HG03457 (cell line): ENCODE data around the gene MSANTD1.

Source experiments
- ATAC-seq: cut with Tn5 transposase; IDR thresholded peaks from one replicate; pipeline ENCODE4 v1.9.1; 2021; ENCODE audit warnings: moderate number of reproducible peaks; ENCODE audit not compliant: unreplicated experiment

MSANTD1 gene

GRCh38 chr4:3232871-3233271, 16.1 kb upstream of the MSANTD1 start:
- no peak for ATAC-seq

DNA sequence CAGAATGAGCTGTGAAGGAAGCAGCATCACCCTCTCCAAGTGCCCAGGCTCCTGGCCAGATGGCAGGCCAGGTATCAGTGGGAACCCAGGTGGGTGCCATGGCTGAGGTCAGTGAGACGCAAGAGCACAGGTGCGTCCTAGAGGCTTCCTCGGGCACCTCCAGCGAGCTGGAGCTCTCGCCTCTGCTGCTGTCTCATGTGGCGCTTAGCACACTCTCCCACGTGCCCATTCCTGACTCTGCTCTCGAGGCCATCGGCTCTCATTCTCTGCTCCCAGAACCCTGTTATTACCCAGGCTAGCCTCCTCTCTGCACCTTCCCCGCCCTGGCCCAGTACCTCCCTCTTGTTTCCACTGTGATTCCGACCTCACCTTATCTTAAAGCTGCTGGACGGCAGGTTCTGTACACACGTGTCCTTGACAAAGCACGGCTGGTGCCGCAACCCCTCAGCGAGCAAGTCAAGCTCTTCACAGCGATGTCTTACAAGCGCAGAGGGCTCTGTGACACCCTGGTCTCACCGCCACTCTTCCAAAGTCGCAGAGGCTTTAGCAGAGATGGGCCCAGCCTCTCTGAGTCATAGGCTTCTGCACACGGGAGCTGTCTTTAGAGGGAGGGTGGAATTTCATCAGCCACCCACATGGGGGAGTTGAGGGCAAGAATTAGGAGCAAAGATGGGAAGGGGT, 15.4 kb upstream of the MSANTD1 start:
- ATAC-seq, result no peak

DNA sequence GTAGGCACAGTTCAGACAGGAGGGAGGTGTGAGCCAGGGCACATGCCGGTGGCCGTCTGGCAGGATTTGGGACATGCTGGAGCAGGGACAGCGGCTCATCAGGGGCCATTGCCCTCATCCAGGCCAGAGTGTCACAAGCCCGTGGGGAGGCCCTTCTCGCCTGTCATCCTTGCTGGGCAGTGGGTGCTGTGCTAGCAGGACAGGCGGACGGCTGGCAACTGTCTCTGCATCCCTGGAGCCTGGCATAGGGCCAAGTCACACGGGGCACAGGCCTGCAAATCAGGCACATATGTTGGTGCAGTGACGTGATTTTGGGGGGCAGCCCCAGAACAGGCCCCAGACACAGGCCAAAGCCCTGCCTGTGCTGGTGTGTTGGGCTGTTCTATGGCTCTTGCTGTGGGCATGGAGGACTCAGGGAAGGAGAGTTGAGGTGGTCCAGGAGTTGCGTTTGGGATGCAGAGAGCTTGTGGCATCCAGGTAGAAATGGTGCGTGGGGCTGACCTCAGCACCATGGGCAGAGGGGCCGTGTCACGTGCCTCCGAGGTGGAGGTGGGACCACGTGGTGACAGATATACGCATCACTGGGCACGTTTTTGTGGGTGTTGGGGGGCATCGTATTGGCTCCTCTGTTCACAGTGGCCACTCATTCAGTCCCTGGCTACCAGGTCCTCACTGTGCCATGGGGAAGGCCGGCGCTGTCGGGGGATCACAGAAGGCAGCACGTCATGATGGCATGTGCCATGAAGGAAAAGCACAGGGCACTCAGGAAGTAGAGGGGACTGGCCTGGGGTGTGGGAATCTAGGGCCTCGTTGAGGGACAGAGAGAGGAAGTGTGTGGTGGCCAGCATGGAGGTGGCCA, 14.6 kb upstream of the MSANTD1 start:
- no peak for ATAC-seq

DNA sequence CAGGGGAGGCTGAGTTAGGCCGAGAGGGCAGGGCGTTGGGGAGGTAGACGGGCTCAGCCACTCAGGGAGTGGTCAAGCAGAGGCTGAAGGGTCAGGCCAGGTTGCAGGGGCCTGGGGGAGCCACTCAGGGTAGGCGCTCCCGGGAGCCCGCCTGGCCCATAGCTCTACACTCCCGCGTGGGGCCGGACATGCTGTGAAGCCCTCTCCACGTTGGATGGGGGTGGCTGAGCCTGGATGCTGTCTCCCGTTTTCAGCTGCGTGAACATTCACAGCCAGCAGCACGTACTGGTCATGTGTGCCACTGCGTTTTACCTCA, 14.0 kb upstream of the MSANTD1 start:
- ATAC-seq, result no peak

DNA sequence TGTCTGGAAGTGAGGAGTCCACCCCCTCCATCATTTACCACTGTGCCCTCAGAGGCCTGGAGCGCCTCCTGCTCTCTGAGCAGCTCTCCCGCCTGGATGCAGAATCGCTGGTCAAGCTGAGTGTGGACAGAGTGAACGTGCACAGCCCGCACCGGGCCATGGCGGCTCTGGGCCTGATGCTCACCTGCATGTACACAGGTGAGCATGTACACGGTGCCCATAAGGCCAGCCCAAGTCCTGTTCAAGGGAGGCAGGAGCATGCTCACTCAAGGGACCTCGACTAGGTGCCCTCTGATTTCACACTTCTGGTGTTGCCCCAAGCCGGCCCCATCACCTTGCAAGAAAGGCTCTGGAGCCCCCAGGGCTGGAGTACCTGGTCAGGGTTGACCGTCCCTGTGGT, 13.4 kb upstream of the MSANTD1 start:
- ATAC-seq, result no peak

GRCh38 chr4:3236326-3236878, 12.6 kb upstream of the MSANTD1 start:
- no peak for ATAC-seq

- no peak for ATAC-seq
These were observed 11.7 kb upstream of the MSANTD1 start for GRCh38 chr4:3237266-3237665.

DNA sequence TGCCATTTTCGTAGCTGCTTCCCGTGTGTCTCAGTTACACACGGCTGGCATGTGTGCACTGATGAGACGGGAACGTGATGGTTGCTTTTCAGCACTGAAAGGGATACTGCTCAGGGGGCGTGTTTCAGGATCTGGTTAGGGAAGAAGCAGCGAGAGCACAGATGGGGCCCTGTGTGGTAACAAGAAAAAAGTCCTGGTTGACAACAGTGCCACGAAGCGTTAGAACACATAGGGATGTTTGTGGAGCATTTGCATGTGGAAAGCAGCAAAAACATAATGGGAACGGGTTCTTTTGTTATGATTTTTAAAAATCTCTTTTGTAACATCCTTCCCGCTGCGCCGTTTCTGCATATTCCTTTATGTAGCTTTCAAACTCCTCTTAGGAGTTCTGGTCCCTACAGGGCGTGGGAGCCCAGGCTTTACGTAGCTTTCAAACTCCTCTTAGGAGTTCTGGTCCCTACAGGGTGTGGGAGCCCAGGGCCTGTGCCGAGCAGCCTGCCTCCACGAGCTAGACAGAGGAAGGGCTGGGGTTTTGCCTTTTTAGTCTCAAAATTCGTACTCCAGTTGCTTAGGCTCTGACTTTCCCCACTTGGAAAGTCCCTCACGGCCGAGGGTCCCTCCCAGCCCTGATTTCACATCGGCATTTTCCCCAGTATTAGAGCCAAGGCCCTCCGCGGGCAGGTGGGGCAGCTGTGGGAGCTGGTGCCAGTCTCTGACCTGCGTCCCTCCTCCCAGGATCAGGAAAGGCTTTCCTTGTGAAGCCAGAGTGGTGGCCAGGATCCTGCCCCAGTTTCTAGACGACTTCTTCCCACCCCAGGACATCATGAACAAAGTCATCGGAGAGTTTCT, 11.0 kb upstream of the MSANTD1 start:
- no peak for ATAC-seq

DNA sequence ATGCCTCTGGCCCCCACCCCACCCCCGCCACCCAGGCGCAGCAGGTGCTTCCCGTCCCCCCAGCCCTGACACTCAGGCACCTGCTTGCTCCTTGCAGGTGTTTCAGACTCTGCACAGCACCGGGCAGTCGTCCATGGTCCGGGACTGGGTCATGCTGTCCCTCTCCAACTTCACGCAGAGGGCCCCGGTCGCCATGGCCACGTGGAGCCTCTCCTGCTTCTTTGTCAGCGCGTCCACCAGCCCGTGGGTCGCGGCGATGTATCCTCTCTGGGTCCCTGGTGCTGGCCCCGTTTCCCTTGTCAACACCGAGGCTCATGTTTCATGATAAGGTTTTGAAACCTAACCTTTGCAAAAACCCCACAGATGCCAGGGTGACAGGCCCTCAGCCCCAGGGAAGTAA, 10.2 kb upstream of the MSANTD1 start:
- no peak for ATAC-seq

GRCh38 chr4:3239303-3239702, 9.7 kb upstream of the MSANTD1 start:
- no peak for ATAC-seq

DNA sequence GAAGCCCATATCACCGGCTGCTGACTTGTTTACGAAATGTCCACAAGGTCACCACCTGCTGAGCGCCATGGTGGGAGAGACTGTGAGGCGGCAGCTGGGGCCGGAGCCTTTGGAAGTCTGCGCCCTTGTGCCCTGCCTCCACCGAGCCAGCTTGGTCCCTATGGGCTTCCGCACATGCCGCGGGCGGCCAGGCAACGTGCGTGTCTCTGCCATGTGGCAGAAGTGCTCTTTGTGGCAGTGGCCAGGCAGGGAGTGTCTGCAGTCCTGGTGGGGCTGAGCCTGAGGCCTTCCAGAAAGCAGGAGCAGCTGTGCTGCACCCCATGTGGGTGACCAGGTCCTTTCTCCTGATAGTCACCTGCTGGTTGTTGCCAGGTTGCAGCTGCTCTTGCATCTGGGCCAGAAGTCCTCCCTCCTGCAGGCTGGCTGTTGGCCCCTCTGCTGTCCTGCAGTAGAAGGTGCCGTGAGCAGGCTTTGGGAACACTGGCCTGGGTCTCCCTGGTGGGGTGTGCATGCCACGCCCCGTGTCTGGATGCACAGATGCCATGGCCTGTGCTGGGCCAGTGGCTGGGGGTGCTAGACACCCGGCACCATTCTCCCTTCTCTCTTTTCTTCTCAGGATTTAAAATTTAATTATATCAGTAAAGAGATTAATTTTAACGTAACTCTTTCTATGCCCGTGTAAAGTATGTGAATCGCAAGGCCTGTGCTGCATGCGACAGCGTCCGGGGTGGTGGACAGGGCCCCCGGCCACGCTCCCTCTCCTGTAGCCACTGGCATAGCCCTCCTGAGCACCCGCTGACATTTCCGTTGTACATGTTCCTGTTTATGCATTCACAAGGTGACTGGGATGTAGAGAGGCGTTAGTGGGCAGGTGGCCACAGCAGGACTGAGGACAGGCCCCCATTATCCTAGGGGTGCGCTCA, 8.7 kb upstream of the MSANTD1 start:
- no peak for ATAC-seq

GRCh38 chr4:3240936-3241522, 7.9 kb upstream of the MSANTD1 start:
- no peak for ATAC-seq

GRCh38 chr4:3241898-3242524, 6.9 kb upstream of the MSANTD1 start:
- ATAC-seq, result no peak

- ATAC-seq, result no peak
These were observed 5.7 kb upstream of the MSANTD1 start for GRCh38 chr4:3243136-3243780.

DNA sequence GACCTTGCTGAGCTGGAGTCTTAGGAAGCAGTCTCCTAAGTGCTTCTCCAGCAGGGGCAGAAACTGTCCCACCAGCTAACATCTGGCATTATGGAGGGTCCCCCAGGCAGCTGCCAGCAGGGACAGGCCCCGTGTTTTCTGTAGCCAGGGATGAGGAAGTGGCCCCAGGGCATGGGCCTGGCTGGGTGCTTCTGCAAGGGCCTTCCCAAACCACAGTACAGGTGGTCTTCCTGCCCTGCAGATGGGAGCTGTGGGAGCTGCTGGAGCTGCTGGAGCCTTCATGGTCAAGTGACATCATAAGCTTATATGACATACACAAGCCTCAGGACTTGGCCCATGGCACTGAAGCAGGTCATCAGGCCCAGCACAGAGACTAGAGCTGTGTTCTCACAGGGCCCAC, 5.0 kb upstream of the MSANTD1 start:
- ATAC-seq, result no peak

DNA sequence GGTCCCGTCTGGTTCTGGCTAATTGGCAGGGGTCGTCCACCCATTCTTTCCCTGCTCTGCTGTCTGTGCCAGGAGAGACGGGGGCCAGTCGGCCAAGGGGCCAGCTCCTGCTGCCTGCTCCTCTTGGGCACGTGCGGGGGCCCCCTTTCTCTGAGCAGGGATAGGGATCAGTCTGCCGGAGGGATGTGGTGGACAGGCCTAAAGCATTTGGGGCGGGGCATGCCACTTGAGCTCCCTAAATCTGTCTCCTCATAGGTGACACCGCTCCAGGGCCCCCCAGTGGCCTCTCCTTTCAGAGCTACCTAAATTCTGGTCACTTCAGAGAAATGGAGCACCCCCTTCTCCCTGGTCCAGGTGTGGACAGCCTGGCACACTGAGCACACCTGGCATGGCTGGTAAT, 4.2 kb upstream of the MSANTD1 start:
- no peak for ATAC-seq

DNA sequence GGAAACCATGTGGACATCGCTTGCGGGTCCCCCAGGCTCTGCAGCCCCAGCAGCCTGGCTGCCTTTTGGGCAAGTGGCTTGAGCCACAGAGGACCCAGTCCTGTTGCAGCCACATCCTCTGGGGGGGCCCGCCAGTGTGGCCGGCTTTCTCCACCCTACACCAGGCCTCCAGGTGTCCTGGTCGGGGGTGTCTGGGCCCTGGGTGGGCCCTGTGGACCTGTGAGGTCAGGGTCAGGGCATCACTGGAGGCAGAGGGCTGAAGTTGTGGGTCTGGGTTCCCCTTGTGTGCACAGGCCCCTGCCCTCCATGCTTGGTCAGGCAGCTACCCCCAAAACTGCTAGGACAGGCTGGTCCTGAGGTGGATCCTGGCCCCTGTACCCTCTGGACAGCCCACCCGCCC, 3.3 kb upstream of the MSANTD1 start:
- no peak for ATAC-seq

DNA sequence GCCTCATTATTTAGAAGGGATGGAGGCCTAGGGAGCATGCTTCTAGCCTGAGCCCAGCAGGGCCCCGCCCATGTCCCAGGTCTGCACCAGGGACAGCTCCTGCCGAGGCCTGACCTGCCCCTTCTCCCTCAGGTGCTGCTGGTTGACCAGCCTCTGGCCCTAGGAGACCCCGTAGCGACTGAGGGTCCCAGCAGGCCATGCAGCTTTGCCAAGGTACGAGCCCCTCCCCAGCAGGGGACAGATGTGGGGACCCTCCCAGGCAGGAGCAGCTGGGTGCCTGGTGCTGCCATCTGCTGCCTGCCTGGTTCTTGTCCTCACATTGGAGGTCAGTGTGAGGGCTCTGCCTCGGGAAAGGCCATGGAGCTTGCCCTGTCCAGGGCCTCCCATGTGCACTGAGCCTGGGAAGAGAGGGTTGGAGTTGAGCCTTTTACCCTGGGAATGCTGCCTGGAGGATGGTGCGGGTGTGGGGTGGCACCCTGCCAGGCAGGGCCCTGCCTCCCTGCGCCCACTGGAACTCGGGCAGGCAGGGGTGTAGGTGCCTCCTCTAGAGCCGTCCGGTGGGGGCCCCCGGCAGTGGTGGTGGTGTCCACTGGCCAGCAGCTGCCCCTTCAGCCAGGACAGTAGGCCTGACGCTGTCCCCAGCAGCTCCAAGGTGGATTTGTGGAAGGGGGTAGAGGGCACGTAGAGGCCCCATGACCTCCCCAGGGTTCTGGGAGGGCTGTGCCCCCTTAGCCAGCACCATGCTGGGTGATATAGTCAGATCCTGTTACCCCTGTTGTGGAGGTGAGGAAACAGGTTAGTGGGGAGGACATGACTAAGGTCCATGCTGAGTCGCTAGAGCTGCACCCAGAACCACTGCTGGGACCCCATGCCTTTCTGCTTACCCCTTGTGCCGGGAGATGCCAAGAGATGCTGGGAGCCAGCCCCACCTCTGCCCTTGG, 2.2 kb upstream of the MSANTD1 start:
- ATAC-seq, result no peak
